Aorta (tissue), 5 donors: ENCODE measurements around the gene HYAL2. TPM values are rescaled to one million over a fixed set of nuclear protein-coding genes. Genes with fewer than 3 reads are reported as not detected.

Experiments used
- ATAC-seq: fragments of 200-7000 bp; cut with Tn5 transposase; one replicate; pipeline ENCODE4 v1.9.1; 2022; ENCODE audit warnings: moderate library complexity; ENCODE audit not compliant: low FRiP score
- DNase-seq, 2 donors: peaks; one replicate each; pipeline ENCODE4 v3.0.0-alpha.2; 2020
- H3K27ac ChIP-seq, 2 donors: one replicate each; pipeline ENCODE4 v1.5.1; 2013; ENCODE audit warnings: low read length in 2 of 2, mild to moderate bottlenecking in 2 of 2, moderate library complexity in 2 of 2, control low read depth in 1 of 2, inconsistent platforms in 1 of 2, low read depth in 1 of 2
- H3K27me3 ChIP-seq, 2 donors: one replicate each; pipeline ENCODE4 v1.6.1; 2013; ENCODE audit warnings: control low read depth in 1 of 2, low read length in 1 of 2, mild to moderate bottlenecking in 1 of 2, moderate library complexity in 1 of 2; ENCODE audit not compliant: insufficient read depth in 2 of 2, control insufficient read depth in 1 of 2
- H3K36me3 ChIP-seq, 2 donors: one replicate each; pipeline ENCODE4 v1.6.1; 2013; ENCODE audit warnings: control low read depth in 1 of 2, low read length in 1 of 2, mild to moderate bottlenecking in 1 of 2; ENCODE audit not compliant: insufficient read depth in 2 of 2, control insufficient read depth in 1 of 2
- H3K4me1 ChIP-seq, 2 donors: one replicate each; pipeline ENCODE4 v1.6.1; 2013; ENCODE audit warnings: low read length in 2 of 2, control low read depth in 1 of 2, mild to moderate bottlenecking in 1 of 2, moderate library complexity in 1 of 2; ENCODE audit not compliant: insufficient read depth in 2 of 2, control insufficient read depth in 1 of 2
- H3K4me3 ChIP-seq, 2 donors: one replicate each; pipeline ENCODE4 v1.5.1; 2013; ENCODE audit warnings: low read length in 2 of 2, control low read depth in 1 of 2, mild to moderate bottlenecking in 1 of 2
- H3K9me3 ChIP-seq: one replicate; pipeline ENCODE4 v1.6.1; 2013; ENCODE audit warnings: mild to moderate bottlenecking, low read length; ENCODE audit not compliant: control insufficient read depth
- WGBS, 2 donors: extraction: QIAGEN DNeasy Blood & Tissue Kit; methylation state at CpG; one replicate each; pipeline ENCODE4 v1.1.7; 2013; 5-methylcytosine and 5-hydroxymethylcytosine counted together
- intact Hi-C, 2 donors: fragments of 100-400 bp; cut with DNase I; formaldehyde crosslinking; loops; one replicate each; pipeline versions ENCODE4 v1.14.2 to v1.15.0; 2022
- polyA plus RNA-seq, 2 donors: library from polyadenylated mRNA; stranded (reverse); fragments of 200-250 nt; gene quantifications; one replicate each; pipeline ENCODE4 v1.2.3, GENCODE V29; 2013
- total RNA-seq, 2 donors: library from RNA; stranded (reverse); fragmentation: NEBNext Ultra II Directional; extraction: Animal tissue kit (Norgen Biotek cat#: 25700); gene quantifications; one replicate each; pipeline ENCODE4 v1.2.1, GENCODE V29; 2021
- donor health status: healthy with polysubstance abuse.
- donor health status: Bipolar disorder and iron deficiency.
- donor health status: DM: no; HTN: no; CAD: no.
- donor health status: DM: no; HTN: no; CAD: no.
- donor health status: DM: yes; HTN: yes; CAD: no.

Gene HYAL2
- total and polyA plus RNA-seq, 4 donors = 5.6 to 71.2 (median 38.9) TPM

DNA sequence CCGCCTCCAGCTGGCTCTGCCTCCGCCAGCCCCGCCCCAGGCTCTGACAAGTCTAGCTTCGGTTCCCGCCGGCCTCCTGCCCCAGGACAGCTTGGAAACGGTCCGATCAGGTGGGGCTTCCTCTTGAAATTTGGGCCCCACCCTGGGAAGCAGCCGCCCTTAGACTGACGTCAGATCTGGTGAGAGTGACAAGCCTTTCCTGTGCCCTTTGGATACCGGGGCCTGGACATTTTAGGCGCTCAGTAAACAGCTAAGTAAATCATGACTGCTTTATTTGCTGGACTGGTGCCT, 23.0 kb downstream of the HYAL2 start:
- no peaks in the 10 kb centered on the region for H3K9me3 ChIP-seq
- H3K4me3 ChIP-seq = peak overlapping the region in 1 of 2 donors; percentile 39
- peak overlapping the region; percentile 53 to 59 for H3K27ac ChIP-seq
- ATAC-seq (no peak), DNase-seq (no peak)
- H3K4me1 ChIP-seq = no peaks in the 10 kb centered on the region
- WGBS, 2 donors = 1% methylated on average over 12 of the region's 12 CpGs
- no peaks in the 10 kb centered on the region for H3K36me3 ChIP-seq
- intact Hi-C loops = no loop called here
- no peaks in the 10 kb centered on the region for H3K27me3 ChIP-seq

- no peaks in the 10 kb centered on the region for H3K9me3 ChIP-seq
- ATAC-seq (peak; percentile 96), DNase-seq (peak; percentile 99 to 100)
- no peaks in the 10 kb centered on the region for H3K36me3 ChIP-seq
- 0 to 1% methylated on average over 59 to 61 of the region's 61 CpGs for WGBS, 2 donors
- H3K27me3 ChIP-seq = no peaks in the 10 kb centered on the region
- peak within 1 kb of the TSS; percentile 39 to 51 for H3K4me3 ChIP-seq
- no peaks in the 10 kb centered on the region for H3K4me1 ChIP-seq
- peak within 1 kb of the TSS; percentile 53 to 59 for H3K27ac ChIP-seq
- intact Hi-C loops = no loop called here
These were observed 23.5 kb downstream of the HYAL2 start, which contains the start of the genes HYAL3 and NAA80 for GRCh38 chr3:50298836-50299637. HYAL3 (minus strand) TSS chr3:50299405; CDS start chr3:50295602, 3,803 bp downstream. NAA80 (minus strand) TSS chr3:50299405; CDS start chr3:50297463, 1,942 bp downstream.

- Histone ChIP-seq H3K36me3 (no peaks in the 10 kb centered on the region), H3K27me3 (no peaks in the 10 kb centered on the region), H3K4me1 (no peaks in the 10 kb centered on the region), H3K9me3 (no peaks in the 10 kb centered on the region), H3K4me3 (peak overlapping the region in 1 of 2 donors; percentile 51), H3K27ac (no peak overlapping the region)
- 36 to 42% methylated on average over 9 of the region's 9 CpGs for WGBS, 2 donors
- DNase-seq = peak; percentile 65 to 77
- intact Hi-C loops = no loop called here
- no peak for ATAC-seq
These were observed 24.4 kb downstream of the HYAL2 start for GRCh38 chr3:50297896-50298725.

DNA sequence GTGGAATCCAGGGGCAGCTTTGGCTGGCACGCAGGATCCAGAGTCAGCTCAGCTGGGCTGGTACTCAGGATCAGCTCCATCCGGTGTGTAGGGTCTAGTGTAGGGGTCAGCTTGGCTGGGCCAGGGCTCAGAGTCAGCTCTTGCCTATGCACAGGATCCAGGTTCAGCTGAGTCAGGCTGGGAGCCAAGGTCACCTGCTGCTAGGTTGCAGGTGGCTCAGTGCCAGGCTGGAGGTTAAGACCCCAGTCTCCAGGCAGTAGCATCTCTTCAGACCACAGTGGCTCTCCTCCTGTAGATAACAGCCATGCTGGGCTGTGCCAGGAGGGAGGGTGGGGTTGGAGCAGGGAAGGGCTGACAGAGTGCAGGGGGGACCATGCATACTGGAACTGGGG, 25.2 kb downstream of the HYAL2 start:
- peak in 1 of 2 donors; percentile 61 for DNase-seq
- ATAC-seq = no peak
- no peak overlapping the region for H3K27ac ChIP-seq
- no peak overlapping the region for H3K4me3 ChIP-seq
- no peaks in the 10 kb centered on the region for H3K27me3 ChIP-seq
- no peaks in the 10 kb centered on the region for H3K4me1 ChIP-seq
- H3K9me3 ChIP-seq = no peaks in the 10 kb centered on the region
- intact Hi-C loops = no loop called here
- no peaks in the 10 kb centered on the region for H3K36me3 ChIP-seq
- 80 to 87% methylated on average over 2 of the region's 2 CpGs for WGBS, 2 donors

DNA sequence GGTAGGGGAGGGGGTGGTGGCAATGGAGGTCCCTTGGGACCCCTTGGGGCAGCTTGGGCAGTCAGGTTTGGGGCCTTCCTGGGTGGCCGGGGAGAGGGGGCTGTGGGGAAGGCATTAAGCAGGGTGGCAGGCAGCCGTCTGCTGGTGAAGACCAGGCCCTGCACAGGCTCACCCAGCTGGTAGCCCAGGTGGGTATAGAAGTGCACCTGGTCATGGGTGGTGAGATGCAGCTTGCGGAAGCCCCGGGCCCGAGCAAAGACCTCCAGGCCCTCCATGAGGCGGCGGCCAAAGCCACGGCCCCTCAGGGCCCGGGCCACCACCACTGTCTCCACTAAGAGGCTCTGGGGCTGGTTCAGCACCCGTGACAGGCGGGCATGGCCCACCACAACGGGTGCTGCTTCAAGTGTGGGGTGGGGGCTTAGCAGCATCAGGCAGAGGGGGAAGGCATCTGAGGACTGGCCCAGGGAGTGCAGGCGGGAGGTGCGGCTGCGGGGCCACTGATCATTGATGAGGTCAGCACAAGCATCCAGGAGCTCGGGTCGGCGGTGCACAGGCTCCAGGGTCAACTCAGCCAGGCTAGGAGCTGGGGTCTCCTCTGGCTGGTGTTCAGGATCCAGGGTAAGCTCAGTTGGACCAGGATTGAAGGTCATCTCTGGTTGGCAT, 25.7 kb downstream of the HYAL2 start:
- no peak overlapping the region for H3K4me3 ChIP-seq
- WGBS, 2 donors = 92% methylated on average over 15 to 18 of the region's 18 CpGs
- intact Hi-C loops = no loop called here
- ATAC-seq = no peak
- H3K36me3 ChIP-seq = no peaks in the 10 kb centered on the region
- H3K27me3 ChIP-seq = no peaks in the 10 kb centered on the region
- DNase-seq = peak; percentile 54 to 76
- H3K27ac ChIP-seq = no peak overlapping the region
- no peaks in the 10 kb centered on the region for H3K9me3 ChIP-seq
- H3K4me1 ChIP-seq = no peaks in the 10 kb centered on the region

- 78 to 86% methylated on average over 8 of the region's 8 CpGs for whole genome bisulfite sequencing, 2 donors
- DNase-seq (no peak), ATAC-seq (no peak)
- no peaks in the 10 kb centered on the region for H3K9me3 ChIP-seq
- intact Hi-C loops = no loop called here
- no peaks in the 10 kb centered on the region for H3K4me1 ChIP-seq
- H3K4me3 ChIP-seq = no peak overlapping the region
- no peaks in the 10 kb centered on the region for H3K27me3 ChIP-seq
- no peak overlapping the region for H3K27ac ChIP-seq
- no peaks in the 10 kb centered on the region for H3K36me3 ChIP-seq
These were observed 26.8 kb downstream of the HYAL2 start for GRCh38 chr3:50295553-50296431.

- H3K27me3 ChIP-seq = no peaks in the 10 kb centered on the region
- no peak overlapping the region for H3K4me3 ChIP-seq
- no peaks in the 10 kb centered on the region for H3K4me1 ChIP-seq
- WGBS, 2 donors = 91% methylated on average over 22 of the region's 22 CpGs
- H3K36me3 ChIP-seq = no peaks in the 10 kb centered on the region
- DNase-seq (no peak), ATAC-seq (no peak)
- intact Hi-C loops = no loop called here
- H3K27ac ChIP-seq = no peak overlapping the region
- no peaks in the 10 kb centered on the region for H3K9me3 ChIP-seq
These were observed 27.8 kb downstream of the HYAL2 start for GRCh38 chr3:50294492-50295403.
